ENCODE measurements around the gene CLEC4F. TPM values are rescaled to one million over a fixed set of nuclear protein-coding genes. Genes with fewer than 3 reads are reported as not detected.

The CLEC4F gene
- total and polyA plus RNA-seq, 2 experiments from 2014 or later: not detected

GRCh38 chr2:70808983-70809958, 11.1 kb downstream of the CLEC4F start:
- Histone ChIP-seq H3K4me3 (no peak overlapping the region), H3K79me2 (replicated peaks; ENCODE audit: insufficient read depth) (no peaks in the 10 kb centered on the region), H3K36me3 (ENCODE audit: insufficient read depth) (no peaks in the 10 kb centered on the region), H3K9me2 (ENCODE audit: insufficient read depth) (peaks cover 9% of the 10 kb centered on the region; the same call in 1 of the 2 replicates), H3K4me1 (ENCODE audit: insufficient read depth) (no peaks in the 10 kb centered on the region), H2AFZ (no peak overlapping the region), H4K20me1 (replicated peaks; ENCODE audit: insufficient read depth) (no peaks in the 10 kb centered on the region), H3K4me2 (no peak overlapping the region), H3F3A (replicated peaks; ENCODE audit: low read depth) (no peaks in the 10 kb centered on the region), H3K27ac (ENCODE audit: low read depth) (no peak overlapping the region), H3K27me3 (ENCODE audit: insufficient read depth) (no peaks in the 10 kb centered on the region)
- no peak; the same call in 2 of the 3 replicates for ATAC-seq
- no peak overlapping the region for H3K27ac Mint-ChIP-seq
- no peaks in the 10 kb centered on the region for H3K4me1 Mint-ChIP-seq
- H3K4me3 Mint-ChIP-seq: no peak overlapping the region
- no peaks in the 10 kb centered on the region for H3K36me3 Mint-ChIP-seq (ENCODE audit: low read depth)
- TF ChIP-seq ZNF331 (CRISPR knock-in tag; IDR thresholded peaks at IDR 0.05; ENCODE audit: low read depth) (no peak), NANOG (IDR thresholded peaks at IDR 0.05; ENCODE audit: borderline replicate concordance) (no peak), POLR2AphosphoS5 (IDR thresholded peaks at IDR 0.05; ENCODE audit: low read depth) (no peak), EZH2 (IDR thresholded peaks at IDR 0.05; ENCODE audit: low read depth, unreplicated experiment) (no peak), CTCF (conservative IDR thresholded peaks at IDR 0.05; ENCODE audit: low read depth in 2 of 2) (no peak), STAT1 (IDR thresholded peaks at IDR 0.05; ENCODE audit: unreplicated experiment) (no peak), JUNB (IDR thresholded peaks at IDR 0.05; ENCODE audit: unreplicated experiment) (no peak), ZNF462 (CRISPR knock-in tag; IDR thresholded peaks at IDR 0.05) (no peak), ETS1 (IDR thresholded peaks at IDR 0.05) (no peak), ZNF114 (CRISPR knock-in tag; IDR thresholded peaks at IDR 0.05) (no peak), CREB1 (CRISPR knock-in tag; IDR thresholded peaks at IDR 0.05; ENCODE audit: low read depth) (no peak), REST (IDR thresholded peaks at IDR 0.05; ENCODE audit: unreplicated experiment) (no peak), EZH2phosphoT487 (IDR thresholded peaks at IDR 0.05; ENCODE audit: unreplicated experiment) (no peak)
- H3K27me3 Mint-ChIP-seq (ENCODE audit: insufficient read depth, low read depth, poor library complexity): peaks cover 8% of the 10 kb centered on the region
- no peak for DNase-seq (ENCODE audit: low spot score)
- no peaks in the 10 kb centered on the region; the same call in 2 of the 3 replicates for H3K9me3 Mint-ChIP-seq
